Stimulated activated effector memory CD8-positive, alpha-beta T cell treated with anti-CD3 and anti-CD28 coated beads, Interleukin-12 subunit alpha, Interleukin-12 subunit beta, amount 100 ng/mL, for 72 hours (primary cell): ENCODE measurements around the gene PDILT.

Experiments
- ATAC-seq: fragments of 150-1000 bp; cut with Tn5 transposase; 2 replicates; pipeline ENCODE4 v1.10.0; 2021
- DNase-seq, 2 donors: peaks; one replicate each; pipeline ENCODE4 v3.0.0; 2021 to 2022; ENCODE audit warnings: low spot score in 2 of 2
- H3K27ac Mint-ChIP-seq: one replicate; pipeline ENCODE4 v1.8.0; 2022; ENCODE audit warnings: mild to moderate bottlenecking, mixed read lengths
- H3K36me3 Mint-ChIP-seq: one replicate; pipeline ENCODE4 v1.8.0; 2022; ENCODE audit warnings: mild to moderate bottlenecking, mixed read lengths
- H3K4me1 Mint-ChIP-seq: one replicate; pipeline ENCODE4 v1.8.0; 2022; ENCODE audit warnings: mixed read lengths
- H3K4me3 Mint-ChIP-seq: one replicate; pipeline ENCODE4 v1.8.0; 2022; ENCODE audit warnings: mild to moderate bottlenecking, mixed read lengths
- H3K9me3 Mint-ChIP-seq: one replicate; pipeline ENCODE4 v1.8.0; 2022; ENCODE audit warnings: mixed read lengths

The PDILT gene

DNA sequence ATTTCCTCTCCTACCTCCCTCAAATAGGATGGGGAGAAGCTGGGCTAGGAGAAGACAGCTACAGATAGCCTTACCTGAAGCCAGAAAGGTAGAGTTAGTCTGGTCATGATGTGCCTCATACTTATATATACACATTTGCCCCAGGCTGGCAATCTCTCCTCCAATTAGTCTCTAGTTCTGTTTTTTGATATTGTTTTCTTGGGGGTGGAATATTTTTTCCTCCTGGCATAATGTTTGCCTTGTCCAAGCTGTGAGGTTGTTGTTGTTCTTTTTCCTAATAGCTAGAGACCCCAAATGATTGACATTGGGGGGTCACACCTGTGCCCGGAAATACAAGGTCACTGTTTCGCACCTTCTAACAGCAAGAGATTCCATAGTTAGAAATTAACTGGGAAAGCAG lies 51.9 kb downstream of the PDILT start, which contains the start of gene UMOD:
Gene UMOD (minus strand): TSS at position 101 of the 400 bp plus-strand sequence. CDS start 1,978 bp downstream, outside the sequence.
- H3K4me3 Mint-ChIP-seq = no peak within 1 kb of the TSS
- no peak for ATAC-seq
- DNase-seq = no peak
- H3K27ac Mint-ChIP-seq = no peak within 1 kb of the TSS
- no peaks in the 10 kb centered on the region for H3K4me1 Mint-ChIP-seq
- H3K9me3 Mint-ChIP-seq = peaks cover 4% of the 10 kb centered on the region
- H3K36me3 Mint-ChIP-seq = no peaks in the 10 kb centered on the region

DNA sequence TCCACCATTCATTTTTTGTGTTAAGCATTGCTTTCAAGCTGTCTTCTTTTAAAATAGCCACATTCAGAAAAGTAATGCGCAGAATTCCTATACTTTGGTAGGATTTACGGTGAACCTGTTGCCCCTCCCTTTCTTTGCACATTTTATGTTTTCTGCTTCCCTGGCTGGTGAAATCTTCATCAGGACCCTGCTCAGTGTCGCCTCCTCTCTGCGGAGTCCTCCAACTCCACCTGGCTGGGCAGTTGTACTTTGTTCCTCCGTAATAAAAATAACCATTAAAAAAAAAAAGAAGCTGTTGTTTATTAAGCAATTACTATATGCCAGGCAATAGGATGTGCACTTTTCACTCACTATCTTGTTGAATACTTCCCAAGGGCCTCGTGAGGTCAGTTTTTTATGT lies 54.9 kb downstream of the PDILT start:
- ATAC-seq (no peak), DNase-seq (no peak)
- Mint-ChIP-seq H3K27ac (no peak overlapping the region), H3K9me3 (peaks cover 2% of the 10 kb centered on the region), H3K4me1 (no peaks in the 10 kb centered on the region), H3K36me3 (no peaks in the 10 kb centered on the region), H3K4me3 (no peak overlapping the region)

DNA sequence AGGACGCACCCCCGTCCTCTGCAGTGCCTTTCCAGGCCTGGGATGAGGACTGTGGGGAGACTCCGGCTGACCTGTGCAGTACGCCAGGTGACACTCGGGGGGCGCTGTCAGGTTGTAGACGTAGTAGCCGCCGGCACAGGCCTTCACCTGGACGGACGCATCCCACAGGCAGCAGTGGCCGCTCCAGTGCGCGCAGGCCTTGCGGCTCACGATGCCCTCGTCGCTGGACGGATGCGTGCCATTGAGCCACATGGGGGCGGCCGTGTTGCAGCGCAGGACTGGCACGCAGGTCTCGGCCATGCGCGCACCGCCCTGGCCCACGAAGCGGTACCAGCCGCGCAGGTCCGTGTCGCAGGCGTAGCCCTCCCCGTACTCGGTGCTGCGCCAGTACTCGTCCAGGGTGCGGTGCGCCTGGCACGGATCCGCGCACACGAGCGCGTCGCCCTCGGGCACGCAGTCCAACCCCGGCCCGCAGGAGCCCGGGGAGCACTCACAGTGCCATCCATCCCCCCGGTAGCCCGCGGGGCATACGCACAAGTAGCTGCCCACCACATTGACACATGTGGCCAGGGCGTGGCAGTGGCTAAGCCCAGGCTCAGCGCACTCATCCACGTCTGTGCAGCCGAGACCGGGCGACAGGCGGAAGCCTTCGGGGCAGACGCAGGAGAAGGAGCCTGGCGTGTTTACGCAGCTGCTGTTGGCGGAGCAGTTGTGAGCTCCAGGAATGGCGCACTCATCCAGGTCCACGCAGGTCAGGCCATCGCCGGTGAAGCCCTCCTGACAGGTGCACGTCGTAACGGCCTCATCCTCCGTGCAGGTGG lies 56.0 kb downstream of the PDILT start:
- H3K4me3 Mint-ChIP-seq = no peak overlapping the region
- no peak overlapping the region for H3K27ac Mint-ChIP-seq
- H3K4me1 Mint-ChIP-seq = no peaks in the 10 kb centered on the region
- ATAC-seq (peak; percentile 24), DNase-seq (no peak)
- H3K36me3 Mint-ChIP-seq = no peaks in the 10 kb centered on the region
- H3K9me3 Mint-ChIP-seq = peaks cover 2% of the 10 kb centered on the region

DNA sequence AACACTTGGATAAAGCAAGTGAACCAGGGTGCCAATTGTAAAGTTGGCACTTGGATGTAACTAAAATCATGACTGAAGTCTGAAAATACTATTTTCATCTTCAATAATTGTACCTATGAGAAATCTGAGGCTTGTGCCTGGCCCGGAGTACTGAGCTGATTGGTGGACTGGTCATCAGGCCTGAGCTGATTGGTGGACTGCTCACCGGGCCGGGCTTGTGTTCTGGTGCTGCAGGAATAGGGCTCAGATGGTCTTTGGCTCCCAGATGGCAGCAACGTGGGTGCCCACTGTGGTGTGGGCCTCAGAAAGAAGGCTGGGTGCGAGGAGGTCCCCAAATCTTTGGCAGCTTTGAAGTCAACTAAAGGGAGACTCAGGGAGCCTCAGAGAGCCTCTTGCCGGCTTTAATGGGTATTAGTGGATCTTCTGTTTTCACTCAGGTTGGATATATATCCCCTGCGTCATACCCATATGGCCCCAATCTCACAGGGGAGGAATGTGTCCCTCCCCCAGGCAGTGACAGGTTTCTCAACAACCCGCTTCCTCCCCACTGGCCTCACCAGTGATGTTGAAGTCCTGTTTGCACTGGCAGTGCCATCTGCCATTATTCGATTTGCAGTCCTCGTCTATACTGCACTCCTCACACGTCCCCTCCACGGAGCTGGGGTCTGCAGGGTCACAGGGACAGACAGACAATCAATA lies 56.7 kb downstream of the PDILT start:
- Mint-ChIP-seq H3K4me3 (no peak overlapping the region), H3K9me3 (peaks cover 2% of the 10 kb centered on the region), H3K27ac (no peak overlapping the region), H3K36me3 (no peaks in the 10 kb centered on the region), H3K4me1 (no peaks in the 10 kb centered on the region)
- ATAC-seq (no peak), DNase-seq (no peak)

DNA sequence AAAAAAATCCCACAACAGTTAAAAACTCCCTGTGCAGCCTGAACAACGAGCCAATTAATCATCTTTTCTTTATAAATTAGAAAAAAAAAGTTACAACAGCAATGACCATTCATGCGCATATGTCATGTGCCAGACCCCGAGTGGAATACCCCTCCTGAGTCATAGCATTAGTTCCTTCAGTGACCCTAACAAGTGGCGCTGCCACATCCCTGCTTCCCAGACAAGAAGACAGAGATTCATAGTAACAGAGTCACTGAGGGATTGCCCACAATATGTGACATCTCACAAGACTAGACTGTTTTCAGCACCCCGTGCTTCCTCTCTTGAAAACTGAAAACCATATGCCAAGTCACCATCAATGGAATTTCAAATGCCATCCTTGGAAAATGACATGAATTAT lies 59.9 kb downstream of the PDILT start:
- Mint-ChIP-seq H3K27ac (no peak overlapping the region), H3K4me3 (no peak overlapping the region), H3K36me3 (no peaks in the 10 kb centered on the region), H3K9me3 (peaks cover 2% of the 10 kb centered on the region), H3K4me1 (no peaks in the 10 kb centered on the region)
- ATAC-seq = no peak
- DNase-seq = no peak

DNA sequence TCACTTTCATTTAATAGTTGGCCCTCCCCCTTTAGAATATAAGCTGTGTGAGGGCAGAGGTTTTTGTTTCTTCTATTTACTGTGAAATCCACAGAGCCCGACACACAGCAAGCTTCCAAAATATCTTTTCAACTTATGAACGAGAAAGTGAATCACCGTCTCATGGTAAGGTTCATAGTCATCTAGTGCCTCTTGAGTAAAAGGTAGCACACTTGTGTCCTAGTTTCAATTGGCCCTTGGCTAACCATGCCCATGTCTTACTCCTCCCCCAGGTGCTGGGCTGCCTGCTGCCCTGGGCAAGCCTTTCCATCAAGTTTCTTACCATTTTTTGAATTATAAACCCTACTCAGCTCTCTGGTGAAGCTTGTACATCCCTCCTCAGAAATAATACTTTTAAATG lies 64.8 kb downstream of the PDILT start:
- Mint-ChIP-seq H3K27ac (no peak overlapping the region), H3K9me3 (no peaks in the 10 kb centered on the region), H3K36me3 (no peaks in the 10 kb centered on the region), H3K4me1 (no peaks in the 10 kb centered on the region), H3K4me3 (no peak overlapping the region)
- ATAC-seq (no peak), DNase-seq (no peak)

DNA sequence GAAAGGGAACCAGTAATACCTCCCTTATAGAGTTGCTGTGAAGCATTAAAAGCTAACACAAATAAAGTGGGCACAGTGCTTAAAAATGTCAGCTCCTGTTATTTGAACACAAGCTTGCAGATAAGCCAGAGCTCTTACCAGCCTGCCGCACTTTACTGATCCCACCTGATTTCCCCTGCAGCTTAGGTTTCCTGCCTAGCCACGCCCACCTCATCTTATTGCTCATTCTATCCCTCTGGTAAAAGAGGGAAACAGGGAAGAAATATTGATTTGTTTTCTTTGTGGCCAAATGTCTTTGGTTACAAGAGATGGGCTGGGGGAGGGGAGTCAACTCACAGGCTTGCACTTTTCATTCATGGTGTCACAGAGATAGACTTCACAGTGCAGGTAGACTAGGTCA lies 67.6 kb downstream of the PDILT start:
- H3K4me3 Mint-ChIP-seq = no peak overlapping the region
- H3K27ac Mint-ChIP-seq = no peak overlapping the region
- H3K9me3 Mint-ChIP-seq = no peaks in the 10 kb centered on the region
- no peaks in the 10 kb centered on the region for H3K4me1 Mint-ChIP-seq
- DNase-seq (no peak), ATAC-seq (no peak)
- H3K36me3 Mint-ChIP-seq = no peaks in the 10 kb centered on the region

DNA sequence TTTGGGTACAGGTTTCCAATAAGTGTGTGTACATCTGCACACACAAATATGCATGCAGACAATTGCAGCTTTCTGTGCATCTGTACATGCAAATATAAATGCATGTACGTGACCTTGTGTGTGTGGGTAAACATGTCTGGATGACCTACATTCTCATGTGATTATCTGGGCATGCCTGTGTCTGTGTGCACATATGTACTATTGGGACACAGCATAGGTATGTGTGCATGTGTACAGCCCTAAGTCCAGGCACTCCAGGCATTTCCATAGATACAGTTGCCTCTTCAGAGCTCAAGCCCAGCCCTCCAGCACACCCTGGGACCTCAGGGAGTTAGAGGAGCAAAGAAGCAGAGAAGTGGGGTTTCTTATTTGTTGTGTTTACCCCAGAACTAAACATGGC lies 70.1 kb downstream of the PDILT start:
- ATAC-seq (no peak), DNase-seq (no peak)
- Mint-ChIP-seq H3K4me1 (no peaks in the 10 kb centered on the region), H3K27ac (no peak overlapping the region), H3K36me3 (no peaks in the 10 kb centered on the region), H3K4me3 (no peak overlapping the region), H3K9me3 (peaks cover 4% of the 10 kb centered on the region)

DNA sequence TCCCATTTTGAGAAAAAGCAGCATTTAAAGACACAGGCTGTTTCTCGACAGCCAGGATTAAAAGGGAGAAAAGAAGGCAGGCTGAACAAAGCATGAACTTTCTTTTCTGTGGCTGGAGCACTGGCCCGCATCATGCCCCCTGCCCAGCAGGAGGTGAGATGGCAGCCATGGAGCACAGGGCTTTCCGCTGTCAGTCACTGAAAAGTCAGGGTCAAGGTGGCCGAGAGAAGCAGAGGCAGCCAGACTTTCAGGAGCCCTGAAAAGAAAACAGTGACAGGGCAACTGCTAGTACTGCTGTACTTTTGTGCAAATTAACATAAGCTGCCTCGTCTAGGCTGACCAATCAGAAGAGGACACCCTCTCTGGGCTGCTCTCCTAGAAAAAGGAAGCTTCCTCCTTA lies 71.4 kb downstream of the PDILT start:
- Mint-ChIP-seq H3K4me1 (no peaks in the 10 kb centered on the region), H3K27ac (no peak overlapping the region), H3K4me3 (no peak overlapping the region), H3K9me3 (peaks cover 7% of the 10 kb centered on the region), H3K36me3 (no peaks in the 10 kb centered on the region)
- DNase-seq (no peak), ATAC-seq (no peak)

DNA sequence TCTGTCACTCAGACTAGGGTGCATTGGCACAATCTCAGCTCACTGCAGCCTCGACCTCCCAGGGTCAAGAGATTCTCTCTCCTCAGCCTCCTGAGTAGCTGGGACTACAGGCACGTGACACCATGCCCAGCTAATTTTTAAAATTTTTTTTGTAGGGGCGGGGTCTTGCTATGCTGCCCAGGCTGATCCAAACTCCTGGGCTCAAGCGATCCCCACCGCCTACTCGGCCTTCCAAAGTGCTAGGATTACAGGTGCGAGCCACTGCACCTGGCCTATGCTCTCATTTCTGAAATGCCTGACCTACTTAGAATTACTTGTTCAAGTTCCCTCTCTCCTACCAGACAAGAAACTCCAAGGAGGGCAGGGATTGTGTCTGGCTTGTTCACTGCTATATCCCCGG lies 72.1 kb downstream of the PDILT start:
- H3K4me3 Mint-ChIP-seq = no peak overlapping the region
- DNase-seq (no peak), ATAC-seq (no peak)
- no peak overlapping the region for H3K27ac Mint-ChIP-seq
- no peaks in the 10 kb centered on the region for H3K4me1 Mint-ChIP-seq
- H3K9me3 Mint-ChIP-seq = peaks cover 7% of the 10 kb centered on the region
- H3K36me3 Mint-ChIP-seq = no peaks in the 10 kb centered on the region

DNA sequence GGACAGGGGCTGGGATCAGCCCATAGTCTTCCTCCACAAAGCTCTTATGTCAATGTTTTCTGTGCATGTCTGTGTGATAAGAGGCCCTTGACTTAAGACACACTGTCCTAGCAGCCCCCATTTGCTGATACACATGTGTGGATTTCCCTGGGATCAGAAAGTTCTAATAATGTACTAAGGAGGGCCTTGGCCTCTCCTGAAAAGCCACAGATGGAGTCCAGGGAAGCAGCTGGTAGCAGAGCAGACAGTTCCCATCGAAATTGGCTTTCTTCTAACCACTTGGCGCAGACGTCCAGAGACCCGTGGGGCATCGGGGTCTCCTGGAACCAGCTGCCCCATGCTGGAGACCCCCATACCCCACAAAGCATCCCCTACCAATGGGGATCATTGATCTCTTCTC lies 72.9 kb downstream of the PDILT start:
- ATAC-seq (no peak), DNase-seq (no peak)
- H3K9me3 Mint-ChIP-seq = peaks cover 7% of the 10 kb centered on the region

DNA sequence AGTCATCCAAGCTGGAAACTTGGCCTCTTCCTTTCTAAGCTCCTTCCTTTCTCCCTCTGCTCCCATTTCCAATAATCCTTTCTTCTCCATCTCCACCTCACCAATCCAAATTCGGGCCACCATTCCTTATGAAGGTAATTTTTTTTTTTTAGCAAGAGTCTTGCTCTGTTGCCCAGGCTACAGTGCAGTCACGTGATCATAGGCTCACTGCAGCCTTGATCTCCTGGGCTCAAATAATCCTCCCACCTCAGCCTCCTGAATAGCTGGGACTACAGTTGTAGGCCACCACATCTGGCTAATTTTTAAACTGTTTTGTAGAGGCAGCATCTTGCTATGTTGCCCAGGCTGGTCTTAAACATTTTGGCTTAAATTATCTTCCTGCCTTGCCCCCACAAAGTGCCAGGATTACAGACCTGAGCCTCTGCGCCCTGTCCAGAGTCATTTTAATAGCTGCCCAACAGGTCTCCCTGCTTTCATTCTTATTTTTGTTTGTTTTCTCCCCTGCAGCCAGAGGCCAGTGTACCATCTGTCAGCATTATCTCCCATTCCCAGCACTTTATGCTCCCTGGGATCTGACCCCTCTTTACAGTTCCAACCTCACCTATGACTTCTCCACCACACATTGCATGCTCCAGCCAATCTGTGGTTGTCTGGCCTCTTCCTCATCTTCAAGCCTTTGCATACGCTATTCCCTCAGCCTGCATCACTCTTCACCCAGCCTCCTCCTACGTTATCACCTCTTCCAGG lies 75.0 kb downstream of the PDILT start:
- no peaks in the 10 kb centered on the region for H3K36me3 Mint-ChIP-seq
- DNase-seq (no peak), ATAC-seq (no peak)
- no peaks in the 10 kb centered on the region for H3K4me1 Mint-ChIP-seq
- H3K9me3 Mint-ChIP-seq = peaks cover 7% of the 10 kb centered on the region
- H3K27ac Mint-ChIP-seq = no peak overlapping the region
- no peak overlapping the region for H3K4me3 Mint-ChIP-seq

More for the DNA sequence above, 72.9 kb downstream of the PDILT start:
- H3K27ac Mint-ChIP-seq = no peak overlapping the region
- H3K4me3 Mint-ChIP-seq = no peak overlapping the region
- H3K4me1 Mint-ChIP-seq = no peaks in the 10 kb centered on the region
- no peaks in the 10 kb centered on the region for H3K36me3 Mint-ChIP-seq

DNA sequence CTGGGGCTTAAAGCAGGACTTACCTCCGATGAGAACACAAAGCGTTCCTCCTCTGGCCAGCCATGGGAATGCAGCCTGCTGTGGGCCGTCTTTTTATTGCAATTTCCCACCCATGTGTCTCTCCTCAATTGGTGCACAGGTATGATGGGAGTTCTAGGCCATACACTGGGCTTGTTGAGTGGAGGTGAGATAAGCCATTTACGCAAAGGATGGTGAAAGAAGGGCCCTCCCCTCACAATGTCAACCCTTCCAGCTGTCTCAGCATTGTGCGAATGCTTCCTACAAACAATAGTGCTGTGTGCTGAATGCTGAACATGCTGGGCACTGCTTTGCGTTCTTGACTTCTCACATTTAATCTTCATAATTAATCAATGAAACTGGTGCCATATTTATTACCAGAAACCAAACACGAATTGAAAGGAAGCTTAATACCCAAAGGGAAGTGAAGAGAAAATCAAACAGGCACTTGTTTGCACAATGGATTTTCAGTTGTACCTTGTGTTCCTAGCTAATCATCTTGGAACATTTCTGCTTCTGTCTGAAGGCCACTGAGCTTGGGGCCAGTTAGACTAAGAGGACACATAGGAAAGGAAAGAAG lies 77.0 kb downstream of the PDILT start, which contains the start of gene GP2:
Gene GP2 (minus strand): TSS at position 70 of the 598 bp plus-strand sequence. CDS start 1,082 bp downstream, outside the sequence.
- Mint-ChIP-seq H3K27ac (no peak within 1 kb of the TSS), H3K4me3 (no peak within 1 kb of the TSS), H3K9me3 (peaks cover 7% of the 10 kb centered on the region), H3K36me3 (no peaks in the 10 kb centered on the region), H3K4me1 (no peaks in the 10 kb centered on the region)
- DNase-seq (no peak), ATAC-seq (no peak)

DNA sequence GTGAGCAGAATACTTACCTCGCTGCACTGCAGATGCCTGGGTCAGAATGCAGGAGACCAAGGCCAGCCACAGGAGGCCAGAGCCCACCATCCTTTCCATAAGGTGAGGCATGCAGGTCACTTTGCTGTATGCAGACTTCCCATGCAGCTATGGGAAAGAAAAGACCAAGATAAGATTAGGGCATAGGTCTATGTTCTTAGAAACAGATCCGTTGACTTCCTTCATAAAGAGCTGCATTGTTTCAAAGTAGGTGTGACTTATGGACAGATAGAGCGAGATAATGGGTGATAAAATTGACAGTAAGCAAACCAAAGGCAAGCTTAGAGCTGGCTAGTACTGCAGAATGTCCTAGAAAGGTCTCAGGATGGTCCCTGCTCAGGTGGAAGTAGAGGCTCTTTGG lies 78.2 kb downstream of the PDILT start:
- H3K4me1 Mint-ChIP-seq = no peaks in the 10 kb centered on the region

DNA sequence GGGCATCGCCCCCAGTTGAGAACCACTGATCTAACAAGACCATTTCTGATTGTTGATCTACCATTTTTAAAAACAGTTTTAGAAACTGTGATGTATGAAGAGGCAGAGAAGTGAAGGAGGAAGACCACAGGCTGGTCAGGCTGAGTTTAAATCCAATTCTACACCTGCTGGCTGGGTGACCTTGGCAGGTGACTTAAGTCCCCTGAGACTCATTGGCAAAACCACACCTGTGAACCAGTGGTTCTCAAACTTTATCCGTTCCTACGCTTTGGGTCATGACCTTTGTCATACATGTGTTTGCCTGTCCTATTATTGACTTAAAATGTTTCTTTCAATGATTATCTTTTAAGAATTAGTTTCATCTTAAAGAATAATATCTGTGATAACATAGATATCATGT lies 79.5 kb downstream of the PDILT start:
- Mint-ChIP-seq H3K9me3 (peaks cover 7% of the 10 kb centered on the region), H3K27ac (no peak overlapping the region), H3K36me3 (no peaks in the 10 kb centered on the region), H3K4me3 (no peak overlapping the region), H3K4me1 (no peaks in the 10 kb centered on the region)
- DNase-seq (no peak), ATAC-seq (no peak)

More for the DNA sequence above, 78.2 kb downstream of the PDILT start:
- Mint-ChIP-seq H3K27ac (no peak overlapping the region), H3K9me3 (peaks cover 7% of the 10 kb centered on the region), H3K36me3 (no peaks in the 10 kb centered on the region), H3K4me3 (no peak overlapping the region)
- DNase-seq = no peak
- ATAC-seq = no peak
